Measurements from ENCODE around the gene DSG3. TPM values are rescaled to one million over a fixed set of nuclear protein-coding genes. Genes with fewer than 3 reads are reported as not detected.

The DSG3 gene
- total RNA-seq, 6 donors from 2014 or later: not detected

DNA sequence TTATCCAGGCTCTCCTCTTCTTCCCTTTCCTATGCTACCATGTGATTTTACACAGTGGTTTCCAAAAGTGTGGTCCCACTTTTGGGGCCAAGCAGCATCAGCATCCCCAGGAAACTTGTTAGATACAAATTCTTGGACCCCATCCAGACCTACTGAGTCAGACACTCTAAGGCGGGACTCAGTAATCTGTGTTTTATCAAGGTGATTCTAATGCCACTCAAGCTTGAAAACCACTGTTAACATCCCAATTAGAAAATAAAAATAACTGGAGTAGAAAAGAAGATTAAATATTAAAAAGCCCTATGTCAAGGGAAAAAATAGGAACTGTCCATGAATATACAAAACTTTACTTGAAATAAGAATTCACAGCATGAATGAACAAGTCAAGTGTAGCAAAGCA lies 61.2 kb downstream of the DSG3 start:
- Histone ChIP-seq H3K36me3 (no peaks in the 10 kb centered on the region), H3K27ac (no peak overlapping the region), H3K9me3 (no peaks in the 10 kb centered on the region), H3K27me3 (no peaks in the 10 kb centered on the region), H3K4me3 (no peak overlapping the region), H3K4me1 (no peaks in the 10 kb centered on the region)
- ATAC-seq (ENCODE audit: low FRiP score in 2 of 2) (no peak), DNase-seq (no peak)
- TF ChIP-seq, protein P1, sequence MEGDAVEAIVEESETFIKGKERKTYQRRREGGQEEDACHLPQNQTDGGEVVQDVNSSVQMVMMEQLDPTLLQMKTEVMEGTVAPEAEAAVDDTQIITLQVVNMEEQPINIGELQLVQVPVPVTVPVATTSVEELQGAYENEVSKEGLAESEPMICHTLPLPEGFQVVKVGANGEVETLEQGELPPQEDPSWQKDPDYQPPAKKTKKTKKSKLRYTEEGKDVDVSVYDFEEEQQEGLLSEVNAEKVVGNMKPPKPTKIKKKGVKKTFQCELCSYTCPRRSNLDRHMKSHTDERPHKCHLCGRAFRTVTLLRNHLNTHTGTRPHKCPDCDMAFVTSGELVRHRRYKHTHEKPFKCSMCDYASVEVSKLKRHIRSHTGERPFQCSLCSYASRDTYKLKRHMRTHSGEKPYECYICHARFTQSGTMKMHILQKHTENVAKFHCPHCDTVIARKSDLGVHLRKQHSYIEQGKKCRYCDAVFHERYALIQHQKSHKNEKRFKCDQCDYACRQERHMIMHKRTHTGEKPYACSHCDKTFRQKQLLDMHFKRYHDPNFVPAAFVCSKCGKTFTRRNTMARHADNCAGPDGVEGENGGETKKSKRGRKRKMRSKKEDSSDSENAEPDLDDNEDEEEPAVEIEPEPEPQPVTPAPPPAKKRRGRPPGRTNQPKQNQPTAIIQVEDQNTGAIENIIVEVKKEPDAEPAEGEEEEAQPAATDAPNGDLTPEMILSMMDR (IDR thresholded peaks at IDR 0.05): no peak
- TF ChIP-seq POLR2AphosphoS5 (IDR thresholded peaks at IDR 0.05) (no peak), POLR2A (IDR thresholded peaks at IDR 0.05) (no peak), EP300 (IDR thresholded peaks at IDR 0.05) (no peak)
- 77 to 85% methylated on average over 1 of the region's 1 CpG for WGBS, 2 donors

DNA sequence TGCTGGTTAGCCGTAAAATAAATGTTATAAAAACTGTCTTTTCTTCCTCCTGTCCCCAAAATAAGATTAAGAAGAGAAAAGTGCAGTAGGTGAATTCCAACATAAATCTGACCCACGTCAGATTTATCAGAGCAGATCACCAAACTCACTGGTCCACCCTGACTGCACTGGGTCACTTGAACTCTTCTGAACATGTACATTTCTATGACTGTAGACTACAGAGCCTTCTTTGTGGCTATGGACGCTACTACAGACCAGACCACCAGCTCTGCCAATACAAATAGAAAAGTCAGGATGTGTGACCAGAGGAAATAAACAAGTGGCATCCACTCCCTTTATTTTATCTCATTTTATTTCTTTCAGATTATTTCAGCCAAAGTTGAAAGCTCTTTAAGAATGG lies 62.0 kb downstream of the DSG3 start:
- WGBS, 2 donors: 82 to 84% methylated on average over 3 of the region's 3 CpGs
- Histone ChIP-seq H3K4me3 (no peak overlapping the region), H3K27me3 (no peaks in the 10 kb centered on the region), H3K4me1 (no peaks in the 10 kb centered on the region), H3K27ac (no peak overlapping the region), H3K36me3 (no peaks in the 10 kb centered on the region), H3K9me3 (no peaks in the 10 kb centered on the region)
- no peak for TF ChIP-seq POLR2AphosphoS5 (IDR thresholded peaks at IDR 0.05)
- no peak for TF ChIP-seq POLR2A (IDR thresholded peaks at IDR 0.05)
- TF ChIP-seq EP300 (IDR thresholded peaks at IDR 0.05): no peak
- TF ChIP-seq, protein P1 (IDR thresholded peaks at IDR 0.05): no peak
- no peak for ATAC-seq (ENCODE audit: low FRiP score in 2 of 2)
- DNase-seq: no peak

DNA sequence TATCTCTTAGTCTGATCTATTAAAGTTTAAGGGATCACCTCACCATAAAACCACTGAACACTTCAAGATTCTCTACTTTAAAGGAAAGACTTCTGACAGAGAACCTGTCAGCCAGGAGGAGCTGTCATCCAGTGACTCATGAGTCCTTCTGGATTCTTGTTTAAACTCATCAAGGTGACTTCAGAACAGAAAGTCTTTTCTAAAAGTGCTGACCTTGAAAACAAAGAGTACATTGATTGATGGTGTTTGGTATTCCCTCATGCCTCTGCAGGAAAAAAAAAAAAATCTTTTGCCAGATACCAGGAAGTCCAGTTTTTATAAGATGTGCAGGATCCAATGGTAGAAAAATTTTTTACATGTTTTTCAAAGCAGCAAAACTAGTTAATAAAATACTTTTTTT lies 62.8 kb downstream of the DSG3 start:
- DNase-seq (no peak), ATAC-seq (ENCODE audit: low FRiP score in 2 of 2) (no peak)
- H3K36me3 ChIP-seq: no peaks in the 10 kb centered on the region
- H3K27ac ChIP-seq: no peak overlapping the region
- H3K4me1 ChIP-seq: no peaks in the 10 kb centered on the region
- no peaks in the 10 kb centered on the region for H3K27me3 ChIP-seq
- H3K4me3 ChIP-seq: no peak overlapping the region
- no peaks in the 10 kb centered on the region for H3K9me3 ChIP-seq
- no peak for TF ChIP-seq POLR2A (IDR thresholded peaks at IDR 0.05)
- TF ChIP-seq EP300 (IDR thresholded peaks at IDR 0.05): no peak
- TF ChIP-seq, protein P1 (IDR thresholded peaks at IDR 0.05): no peak
- no peak for TF ChIP-seq POLR2AphosphoS5 (IDR thresholded peaks at IDR 0.05)

DNA sequence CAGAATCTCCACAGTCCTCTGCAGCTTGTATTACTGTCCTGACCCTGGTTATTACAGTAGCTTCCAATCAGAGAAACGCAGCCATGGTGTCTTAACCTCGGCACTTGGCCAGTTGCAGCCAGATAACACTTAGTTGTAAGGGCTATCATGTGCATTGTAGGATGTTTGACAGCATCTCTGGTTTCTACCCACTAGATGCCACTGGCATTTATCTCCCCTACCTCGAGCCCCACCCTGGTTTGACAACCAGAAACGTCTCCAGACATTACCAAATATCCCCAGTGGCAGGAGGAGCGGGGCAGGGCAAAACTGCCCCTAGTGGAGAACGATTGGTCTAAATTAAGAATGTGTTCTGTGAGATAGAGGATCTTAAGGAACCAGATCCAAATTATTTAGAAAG lies 63.6 kb downstream of the DSG3 start:
- Histone ChIP-seq H3K9me3 (no peaks in the 10 kb centered on the region), H3K27ac (no peak overlapping the region), H3K4me3 (no peak overlapping the region), H3K36me3 (no peaks in the 10 kb centered on the region), H3K27me3 (no peaks in the 10 kb centered on the region), H3K4me1 (no peaks in the 10 kb centered on the region)
- ATAC-seq (ENCODE audit: low FRiP score in 2 of 2) (no peak), DNase-seq (no peak)
- 58 to 60% methylated on average over 6 of the region's 6 CpGs for WGBS, 2 donors
- TF ChIP-seq, protein P1 (IDR thresholded peaks at IDR 0.05): no peak
- no peak for TF ChIP-seq POLR2A (IDR thresholded peaks at IDR 0.05)
- no peak for TF ChIP-seq POLR2AphosphoS5 (IDR thresholded peaks at IDR 0.05)
- no peak for TF ChIP-seq EP300 (IDR thresholded peaks at IDR 0.05)

DNA sequence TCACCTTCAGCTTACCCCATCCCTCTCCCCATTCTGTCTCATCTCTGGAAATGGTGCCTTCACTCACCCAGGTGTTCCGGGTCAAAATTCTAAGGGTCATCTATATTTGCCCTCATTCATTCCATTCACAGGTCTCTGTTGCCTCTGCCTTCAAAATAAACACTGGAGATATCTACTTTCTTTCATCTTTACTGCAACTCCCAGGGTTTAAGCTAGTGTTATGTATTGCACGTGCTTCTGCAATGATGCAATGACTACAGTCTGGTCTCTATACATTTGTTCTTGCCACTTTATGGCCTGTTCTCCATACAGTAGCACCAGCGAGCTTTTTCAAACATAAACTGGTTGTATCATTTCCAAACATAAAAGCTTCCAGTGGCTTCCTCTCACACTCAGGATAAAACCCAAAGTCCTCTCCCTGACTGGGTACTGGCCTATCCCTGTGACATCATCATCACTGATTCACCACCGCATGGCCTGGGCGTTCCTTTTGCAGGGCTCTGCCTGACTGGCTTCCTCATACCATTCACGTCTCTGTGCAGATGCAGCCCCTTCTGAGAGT lies 64.7 kb downstream of the DSG3 start:
- WGBS, 2 donors: 70 to 78% methylated on average over 6 of the region's 6 CpGs
- Histone ChIP-seq H3K4me3 (no peak overlapping the region), H3K27ac (no peak overlapping the region), H3K9me3 (no peaks in the 10 kb centered on the region), H3K36me3 (no peaks in the 10 kb centered on the region), H3K4me1 (no peaks in the 10 kb centered on the region), H3K27me3 (no peaks in the 10 kb centered on the region)
- no peak for DNase-seq
- TF ChIP-seq POLR2A (IDR thresholded peaks at IDR 0.05) (no peak), POLR2AphosphoS5 (IDR thresholded peaks at IDR 0.05) (no peak), EP300 (IDR thresholded peaks at IDR 0.05) (no peak)
- TF ChIP-seq, protein P1 (IDR thresholded peaks at IDR 0.05): no peak
- ATAC-seq (ENCODE audit: low FRiP score in 2 of 2): peak; percentile 65 to 94

Data from upper lobe of left lung (tissue), 6 donors.